ENCODE measurements around the gene SRGAP2.
"Not testable (repeated sequence)": the region's sequence is repeated elsewhere in the genome, so short reads cannot be mapped to it uniquely, and the experiment has no call there.

SRGAP2 gene

DNA sequence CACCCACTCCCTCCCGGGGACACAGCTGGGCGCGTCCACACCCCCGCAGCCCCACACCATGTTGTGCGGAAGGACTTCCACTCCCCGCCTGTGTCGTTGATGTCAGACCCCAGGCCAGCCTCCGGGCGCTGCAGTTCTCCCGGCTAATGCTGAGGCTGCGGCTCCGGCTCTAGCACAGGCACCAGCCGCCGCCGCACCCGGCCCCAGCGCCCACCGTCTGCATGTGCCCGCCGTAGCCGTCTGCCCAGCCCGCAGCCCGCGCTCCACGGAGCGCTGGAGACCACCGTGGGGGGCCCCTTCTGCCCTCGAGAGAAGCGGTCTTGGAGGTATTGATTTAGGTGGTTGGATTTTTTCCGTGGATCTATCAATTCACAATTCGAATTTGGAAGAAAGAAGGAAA, 2.2 kb downstream of the SRGAP2 start:
- not testable (repeated sequence) for DNase-seq (ENCODE audit: low spot score)

DNA sequence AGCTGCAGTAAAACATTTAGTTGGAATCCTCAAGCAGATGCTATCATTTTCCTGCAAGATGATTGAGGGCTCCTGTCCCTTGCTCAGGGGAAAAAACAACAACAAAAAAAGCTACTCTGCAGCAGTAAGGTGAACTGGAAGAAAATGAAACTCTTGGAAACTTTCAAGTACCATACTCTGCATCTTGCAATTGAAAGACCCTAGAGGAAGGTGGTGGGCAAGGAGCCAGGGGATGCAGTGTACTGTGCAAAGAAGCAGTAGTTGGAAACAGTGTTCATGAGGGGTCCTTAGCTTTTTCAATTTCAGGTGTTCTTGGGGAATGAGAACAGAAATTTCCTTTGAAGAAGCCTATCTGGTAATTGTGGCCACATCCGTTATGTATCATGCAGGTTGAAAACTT, 7.5 kb downstream of the SRGAP2 start:
- not testable (repeated sequence) for DNase-seq (ENCODE audit: low spot score)

DNA sequence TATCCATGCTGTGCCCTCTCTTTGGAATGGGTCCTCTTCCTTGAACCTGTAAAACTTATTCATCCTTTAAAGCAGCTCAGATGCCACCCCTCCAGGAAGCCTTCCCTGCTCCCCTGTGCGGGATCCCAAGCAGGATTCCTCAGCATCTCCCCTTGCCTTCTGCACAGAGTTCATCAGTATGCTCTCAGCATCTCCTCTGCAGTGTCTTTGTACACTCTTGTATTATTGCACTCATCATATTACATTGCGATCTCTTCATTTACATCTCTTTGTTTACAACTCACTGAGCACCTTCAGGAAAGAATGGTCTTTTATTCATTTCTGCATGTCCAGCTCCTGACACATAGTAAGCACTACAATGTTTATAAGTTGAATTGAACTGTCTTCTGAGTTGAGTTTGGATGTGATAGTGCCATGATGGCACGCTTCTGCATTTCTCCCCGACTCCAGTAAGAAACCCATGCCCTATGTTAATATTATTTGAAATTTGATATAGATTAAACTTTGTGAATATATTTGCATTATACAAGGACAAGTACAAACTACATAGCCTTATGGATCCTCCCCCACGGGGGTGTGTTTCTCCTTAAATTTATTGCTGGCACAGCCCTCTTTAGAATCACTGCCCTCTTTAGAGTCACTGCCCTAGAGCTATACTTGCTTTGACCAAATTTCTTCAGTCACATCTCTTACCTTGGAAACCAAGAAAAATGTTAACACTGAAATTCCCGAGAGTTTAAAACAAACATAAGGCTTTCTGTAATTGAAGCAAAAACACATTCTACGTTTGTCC, 12.5 kb downstream of the SRGAP2 start:
- DNase-seq (ENCODE audit: low spot score) = not testable (repeated sequence)

DNA sequence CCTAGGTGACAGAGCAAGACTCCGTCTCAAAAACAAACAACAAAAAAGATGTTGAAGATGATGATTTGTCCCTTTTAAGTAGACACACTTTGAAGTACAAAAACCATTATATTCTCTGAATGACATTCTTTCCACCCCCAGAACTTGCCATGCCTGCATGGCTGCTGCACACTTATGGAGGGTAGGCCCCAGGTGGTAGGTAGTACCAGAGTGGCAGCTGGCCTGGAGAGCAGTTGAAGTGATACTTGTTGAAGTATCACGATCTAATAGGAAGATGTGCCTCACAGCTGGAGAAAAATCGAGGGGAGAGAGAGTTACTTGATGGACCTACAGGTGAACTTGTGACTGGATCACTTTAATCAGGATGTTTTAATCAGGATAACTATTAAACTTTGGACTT, 14.9 kb downstream of the SRGAP2 start:
- not testable (repeated sequence) for DNase-seq (ENCODE audit: low spot score)

DNA sequence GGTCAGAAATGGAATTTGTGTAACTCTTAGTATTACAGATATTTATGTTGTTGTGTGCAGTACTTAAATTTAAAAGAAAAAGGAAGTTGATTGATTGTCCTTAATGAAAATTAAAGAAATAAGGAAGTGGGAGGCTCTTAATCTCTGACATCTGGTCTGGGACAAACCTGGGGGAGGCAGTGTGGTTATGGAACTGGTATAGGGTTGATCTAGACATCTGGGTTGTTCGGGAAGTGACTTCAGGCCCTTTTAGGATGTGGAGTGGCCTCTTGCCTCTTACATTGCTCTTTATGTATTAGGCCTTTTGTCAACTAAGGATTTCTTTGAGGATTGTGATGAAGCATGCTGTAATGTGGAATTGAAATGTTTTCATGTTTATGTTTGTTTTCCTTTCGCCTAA, 15.4 kb downstream of the SRGAP2 start:
- not testable (repeated sequence) for DNase-seq (ENCODE audit: low spot score)

DNA sequence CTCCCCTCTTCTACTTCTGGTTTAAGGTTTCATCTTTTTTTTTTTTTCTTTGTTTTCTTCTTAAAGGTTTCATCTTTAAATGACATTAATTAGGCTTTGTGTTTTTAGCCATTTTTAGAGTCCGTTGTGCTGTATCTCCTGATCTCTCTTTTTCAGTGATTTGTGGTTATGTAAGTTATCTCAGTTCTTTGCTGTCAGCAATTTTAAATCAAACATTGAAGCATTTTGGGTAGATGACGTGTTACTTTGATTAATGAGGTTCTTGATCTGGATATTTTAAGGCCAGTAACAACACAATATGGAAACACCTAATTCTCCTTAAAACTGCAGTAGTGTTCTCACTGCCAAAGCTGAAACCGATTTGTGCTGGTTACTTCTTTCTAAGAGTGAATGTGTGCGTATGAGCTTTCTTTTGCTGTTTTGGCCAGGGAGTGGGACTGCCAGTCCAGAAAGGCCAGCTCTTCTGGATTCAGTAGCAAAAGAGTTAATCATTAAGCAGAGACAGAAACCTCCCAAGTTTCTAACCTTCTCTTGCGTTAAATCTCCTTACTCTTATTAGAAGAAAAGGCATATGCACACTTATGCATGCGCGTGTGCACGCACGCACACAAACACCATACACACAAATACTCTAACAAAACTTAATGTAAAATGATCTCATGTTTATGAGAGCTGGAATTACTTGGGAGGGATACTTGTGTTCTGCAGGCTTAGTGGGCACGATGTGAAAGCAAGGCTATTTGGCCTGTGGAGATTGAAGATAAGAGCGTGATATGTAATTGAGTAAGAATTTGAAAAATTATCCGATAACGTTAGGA, 16.4 kb downstream of the SRGAP2 start:
- DNase-seq (ENCODE audit: low spot score) = not testable (repeated sequence)

DNA sequence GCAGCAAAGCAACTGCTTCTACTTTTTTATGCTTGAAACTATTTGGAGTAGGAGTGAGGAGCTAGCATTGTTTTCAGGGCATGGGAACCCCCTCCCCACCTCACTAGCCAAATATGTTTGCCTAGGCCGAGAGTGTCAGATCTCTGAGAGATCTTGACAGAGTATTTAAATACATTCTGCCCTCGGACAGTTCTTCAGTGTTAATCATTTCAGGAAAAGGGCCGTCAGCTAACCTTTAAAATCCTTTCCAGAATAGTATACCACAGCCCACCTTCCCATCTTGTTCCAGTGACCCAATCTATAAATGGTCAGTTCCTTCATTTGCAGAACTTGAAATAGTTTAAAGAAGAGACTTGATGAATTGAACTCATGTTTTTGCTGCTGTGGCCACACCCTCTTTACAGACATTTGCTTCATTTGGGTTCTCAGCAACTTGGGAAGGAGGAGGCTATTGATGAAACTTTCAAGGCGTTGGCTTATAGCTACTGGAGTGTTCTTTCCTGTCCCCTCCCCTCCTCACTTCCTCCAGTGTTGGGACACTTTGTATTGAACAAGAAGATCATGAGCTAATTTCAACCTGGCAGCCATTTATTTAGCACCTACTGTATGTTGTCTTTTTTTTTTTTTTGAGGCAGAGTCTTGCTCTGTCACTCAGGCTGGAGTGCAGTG, 17.1 kb downstream of the SRGAP2 start:
- DNase-seq (ENCODE audit: low spot score) = not testable (repeated sequence)

DNA sequence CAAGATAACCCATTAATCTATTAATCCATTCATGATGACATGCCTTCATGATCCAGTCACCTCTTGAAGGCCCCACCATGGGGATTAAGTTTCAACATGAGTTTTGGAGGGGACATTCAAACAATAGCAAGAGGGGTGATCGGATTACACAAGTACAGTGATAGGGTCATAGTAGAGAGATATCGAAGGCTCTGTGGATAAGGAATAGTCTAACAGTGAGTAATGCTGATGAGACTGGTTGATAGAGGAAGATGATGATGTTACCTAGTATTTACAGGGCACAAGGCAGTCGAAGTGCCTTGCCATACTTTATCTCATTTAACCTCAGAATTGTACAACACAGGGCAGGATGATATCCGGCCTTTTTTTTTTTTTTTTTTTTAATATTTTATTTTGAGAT, 18.2 kb downstream of the SRGAP2 start:
- DNase-seq (ENCODE audit: low spot score) = not testable (repeated sequence)

DNA sequence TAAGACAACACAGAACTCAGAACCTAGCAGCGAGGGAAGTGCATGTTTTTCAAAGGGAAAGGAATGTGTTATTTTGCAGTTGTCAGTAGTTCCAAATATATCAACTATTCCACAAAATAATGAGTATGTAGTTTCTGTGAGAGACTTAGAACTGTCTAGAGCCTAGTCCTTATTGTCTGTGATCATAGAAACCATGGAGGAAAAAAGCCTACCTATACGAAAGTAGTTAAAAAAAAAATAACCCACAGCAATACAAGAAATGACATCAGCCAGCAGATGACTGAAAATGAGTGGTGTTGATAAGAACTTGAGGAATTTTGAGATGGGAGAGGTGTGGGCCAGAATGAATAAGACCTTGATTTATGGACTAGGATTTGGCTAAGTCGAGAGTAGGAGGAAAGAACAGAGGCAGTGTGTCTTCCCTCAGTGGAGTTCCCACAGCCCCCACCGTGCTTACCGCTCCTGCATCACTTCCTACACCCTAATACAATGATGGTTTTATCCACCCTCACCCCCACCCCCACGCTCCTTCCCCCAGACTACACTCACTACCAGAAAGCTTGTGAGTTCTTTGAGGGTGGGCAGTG, 20.9 kb downstream of the SRGAP2 start:
- not testable (repeated sequence) for DNase-seq (ENCODE audit: low spot score)

DNA sequence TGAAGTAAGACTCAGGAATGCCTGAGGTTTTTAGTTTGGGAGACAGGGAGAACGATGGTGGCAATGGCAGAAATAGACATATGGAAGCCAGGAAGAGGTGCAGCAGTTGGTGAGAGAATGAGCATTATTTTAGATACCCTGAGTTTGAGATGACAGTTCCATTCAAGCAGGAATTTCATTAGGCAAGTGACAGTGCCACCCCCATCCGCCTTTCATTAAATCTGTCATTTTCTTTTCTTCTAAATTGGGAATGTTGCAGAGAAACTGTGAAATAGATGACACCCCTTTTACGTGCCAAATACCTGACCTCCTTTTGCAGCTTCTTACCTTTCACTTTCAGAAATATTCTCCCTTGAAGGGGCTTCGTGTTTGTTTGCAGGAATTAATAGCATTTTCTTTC, 22.0 kb downstream of the SRGAP2 start:
- not testable (repeated sequence) for DNase-seq (ENCODE audit: low spot score)

DNA sequence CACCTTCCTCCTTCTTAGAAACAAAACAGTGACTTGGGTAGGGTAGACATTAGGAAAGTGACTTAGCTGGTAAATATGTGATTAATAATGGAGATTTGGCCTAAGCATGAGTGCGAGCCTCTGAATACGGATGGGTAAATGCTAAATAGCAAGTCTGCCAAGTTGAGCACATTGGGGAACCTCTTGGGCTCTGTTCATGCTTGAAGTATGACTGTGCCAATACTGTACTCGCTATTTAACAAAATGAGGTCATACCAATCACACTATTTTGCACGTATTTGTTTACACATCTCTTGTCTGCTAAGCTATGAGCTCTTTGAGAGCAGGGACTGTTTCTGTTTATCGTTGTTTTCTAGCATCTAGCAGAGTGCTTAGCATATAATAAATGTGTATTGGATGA, 23.5 kb downstream of the SRGAP2 start:
- not testable (repeated sequence) for DNase-seq (ENCODE audit: low spot score)

DNA sequence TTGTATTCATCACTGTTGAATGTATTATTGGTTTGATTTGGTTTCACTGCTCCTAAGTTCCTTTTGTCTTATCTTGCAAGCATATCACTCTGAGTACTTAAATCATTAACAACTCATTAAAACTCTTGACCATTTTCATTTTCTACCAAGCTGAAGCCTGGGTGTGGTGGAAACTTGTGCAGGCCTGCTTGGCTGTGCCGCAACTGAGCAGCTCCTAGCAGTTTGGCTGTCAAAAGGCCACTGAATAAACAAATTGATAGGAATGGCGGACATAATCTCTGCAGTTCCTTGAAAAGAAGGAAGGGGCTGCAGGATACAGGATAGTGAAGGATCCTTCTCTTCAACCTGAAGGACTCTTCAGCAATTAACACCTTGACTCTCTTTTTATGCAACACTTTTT, 25.9 kb downstream of the SRGAP2 start:
- not testable (repeated sequence) for DNase-seq (ENCODE audit: low spot score)

DNA sequence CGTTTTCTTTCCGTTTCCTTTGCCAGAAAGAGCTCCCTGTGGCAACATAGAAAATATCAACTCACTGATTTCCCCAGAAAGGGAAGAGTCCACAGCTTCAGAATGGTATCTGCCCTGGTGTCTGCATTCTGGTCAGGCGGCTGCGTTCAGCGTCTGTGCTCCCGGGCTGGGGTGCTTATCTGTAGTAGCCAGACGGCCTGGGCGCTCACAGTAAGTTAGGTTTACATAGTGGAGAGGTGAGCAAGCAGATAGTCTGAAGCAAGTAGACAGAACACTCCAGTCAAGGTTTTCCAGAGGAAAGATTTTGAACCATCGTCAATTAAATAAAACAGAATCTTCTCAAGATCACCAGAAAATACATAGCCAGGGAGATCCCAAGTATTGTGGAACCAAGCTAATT, 28.6 kb downstream of the SRGAP2 start:
- not testable (repeated sequence) for DNase-seq (ENCODE audit: low spot score)

DNA sequence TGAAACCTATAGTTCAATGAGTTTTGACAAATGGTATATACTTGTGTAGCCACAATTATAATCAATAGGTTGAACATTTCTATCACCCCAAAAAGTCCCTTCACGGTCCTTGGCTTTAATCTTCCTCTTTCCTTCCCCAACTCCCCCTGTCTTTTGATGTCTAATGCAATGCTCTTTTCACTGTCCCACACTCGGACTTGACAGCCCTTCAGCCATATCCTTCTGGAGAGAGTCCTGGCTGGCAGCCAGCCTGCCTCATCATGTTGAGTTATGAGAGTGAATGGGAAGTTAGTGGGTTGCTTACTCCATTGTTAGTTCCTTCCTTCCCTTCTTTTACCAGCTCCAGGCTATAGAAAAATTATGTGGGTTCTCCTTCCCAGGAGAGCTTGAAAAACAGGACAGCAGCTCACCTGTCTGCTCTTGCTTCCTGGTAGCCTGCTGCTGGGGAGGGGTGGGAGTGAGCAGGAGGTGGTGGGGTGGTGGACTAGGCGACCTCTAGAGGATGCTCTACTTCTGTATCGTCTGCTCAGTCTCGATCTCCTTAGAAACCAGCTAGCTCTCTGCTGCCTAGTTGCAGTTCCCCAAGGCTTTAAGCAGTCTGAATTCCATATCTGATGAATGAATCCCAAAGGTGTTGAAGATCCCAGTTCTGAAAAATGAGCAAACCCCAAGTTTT, 29.8 kb downstream of the SRGAP2 start:
- DNase-seq (ENCODE audit: low spot score) = not testable (repeated sequence)

DNA sequence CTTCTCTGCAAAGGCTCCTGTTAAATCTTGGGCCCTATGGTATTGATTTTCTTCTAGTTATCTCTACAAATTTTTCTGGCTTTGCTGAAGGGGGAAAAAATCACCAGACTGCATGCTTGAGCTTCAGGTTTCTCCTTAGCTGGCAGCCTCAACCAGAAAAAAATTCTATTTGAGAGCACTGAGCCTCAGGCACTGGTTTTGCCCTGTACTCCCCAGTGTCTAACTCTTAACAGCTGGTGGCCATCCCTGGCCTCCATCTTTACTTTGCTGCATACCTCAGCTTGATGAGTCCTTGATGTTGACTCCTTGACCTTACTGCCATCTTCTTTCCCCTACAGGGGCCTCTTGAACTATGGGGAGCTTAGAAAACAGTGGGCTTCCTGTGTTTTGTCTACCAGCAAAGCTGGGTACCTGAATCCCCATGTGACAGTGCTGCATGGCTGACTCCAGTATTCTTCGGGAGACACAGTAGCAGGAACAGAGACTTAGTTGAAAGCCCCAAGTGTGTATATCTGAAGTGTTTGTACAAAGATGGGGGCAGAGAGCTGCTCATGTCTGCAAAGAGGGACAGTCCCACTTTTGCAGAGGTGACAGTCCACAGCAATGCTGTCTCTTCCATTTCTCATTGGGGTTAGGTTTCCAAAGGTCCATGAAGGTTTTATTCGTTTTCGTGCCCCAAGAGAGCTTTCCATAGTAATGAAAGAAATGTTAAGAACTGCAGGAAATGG, 31.0 kb downstream of the SRGAP2 start:
- not testable (repeated sequence) for DNase-seq (ENCODE audit: low spot score)

DNA sequence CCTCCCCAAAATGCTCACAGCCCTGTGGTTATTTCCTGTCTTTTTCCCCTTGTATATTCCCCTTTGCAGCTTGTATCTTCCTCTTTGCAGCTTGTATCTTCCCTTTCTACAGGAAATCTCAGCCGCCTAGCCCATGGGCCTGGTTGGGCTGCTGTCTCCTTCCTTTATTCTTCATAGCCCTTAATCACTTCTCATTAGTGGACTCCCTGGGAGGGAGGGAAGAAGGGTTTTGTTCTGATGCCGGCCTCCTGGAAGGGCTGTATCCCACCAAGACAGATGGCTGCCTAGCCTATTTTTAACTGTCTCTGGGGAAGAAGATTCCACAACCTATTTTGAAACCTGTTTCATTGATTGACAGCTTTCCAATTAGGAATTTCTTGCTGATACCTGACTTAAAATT, 31.8 kb downstream of the SRGAP2 start:
- DNase-seq (ENCODE audit: low spot score) = not testable (repeated sequence)

DNA sequence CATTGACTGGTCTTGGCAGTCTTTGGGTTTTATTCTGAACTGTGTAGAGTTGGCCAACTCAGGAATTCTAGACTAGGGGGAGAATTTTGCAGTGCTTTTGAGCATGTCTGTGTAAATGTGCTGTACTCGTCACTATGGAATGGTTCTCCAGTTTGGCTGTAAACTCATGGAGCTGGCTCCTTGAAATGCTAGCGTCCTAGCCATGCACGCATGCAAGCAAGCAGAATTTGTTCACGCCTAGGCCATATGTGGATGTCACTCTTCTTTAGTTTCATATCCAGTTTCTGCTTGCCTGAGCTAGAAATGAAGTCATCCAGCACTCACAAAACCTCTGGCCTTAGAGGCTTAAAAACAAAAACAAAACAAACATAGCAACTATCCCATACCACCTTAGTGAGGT, 36.9 kb downstream of the SRGAP2 start:
- not testable (repeated sequence) for DNase-seq (ENCODE audit: low spot score)

DNA sequence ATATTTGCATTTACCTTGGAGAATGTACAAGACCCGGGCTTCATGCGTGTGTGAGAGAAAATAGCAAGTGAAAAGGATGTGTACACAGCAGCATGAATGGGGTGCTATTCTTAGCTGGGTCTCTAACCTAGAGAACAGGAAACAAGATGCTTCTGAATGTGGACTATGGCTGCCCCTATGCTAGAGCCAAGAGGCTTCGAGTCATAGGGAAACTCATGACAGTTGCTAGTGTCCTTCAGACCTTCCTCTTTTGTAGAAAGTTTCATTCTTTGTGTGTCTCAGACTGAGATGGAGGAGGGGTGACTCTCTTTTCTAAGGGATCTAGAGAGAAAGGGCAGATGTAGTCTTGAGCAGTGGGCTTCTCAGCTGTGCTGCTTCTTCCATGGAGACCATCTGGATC, 40.0 kb downstream of the SRGAP2 start:
- not testable (repeated sequence) for DNase-seq (ENCODE audit: low spot score)

DNA sequence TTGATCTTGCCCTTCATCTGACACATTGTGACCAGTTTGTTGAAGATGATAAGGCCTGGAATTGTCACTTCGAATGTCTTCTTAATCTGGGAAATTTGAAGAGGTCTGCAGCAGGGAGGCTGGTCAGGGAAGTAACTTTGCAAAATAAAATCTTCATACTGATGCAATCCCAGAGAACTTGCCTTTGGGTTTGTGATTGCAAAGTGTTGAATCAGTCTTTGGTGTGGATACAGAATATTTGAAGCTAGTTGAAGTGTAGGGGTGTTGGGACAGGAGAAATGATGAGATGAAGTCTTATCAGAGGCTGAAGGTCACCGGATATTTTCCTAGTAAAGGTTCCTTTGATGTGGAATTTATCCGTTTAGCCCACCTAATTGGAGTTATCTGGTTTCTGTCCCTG, 42.1 kb downstream of the SRGAP2 start:
- not testable (repeated sequence) for DNase-seq (ENCODE audit: low spot score)

DNA sequence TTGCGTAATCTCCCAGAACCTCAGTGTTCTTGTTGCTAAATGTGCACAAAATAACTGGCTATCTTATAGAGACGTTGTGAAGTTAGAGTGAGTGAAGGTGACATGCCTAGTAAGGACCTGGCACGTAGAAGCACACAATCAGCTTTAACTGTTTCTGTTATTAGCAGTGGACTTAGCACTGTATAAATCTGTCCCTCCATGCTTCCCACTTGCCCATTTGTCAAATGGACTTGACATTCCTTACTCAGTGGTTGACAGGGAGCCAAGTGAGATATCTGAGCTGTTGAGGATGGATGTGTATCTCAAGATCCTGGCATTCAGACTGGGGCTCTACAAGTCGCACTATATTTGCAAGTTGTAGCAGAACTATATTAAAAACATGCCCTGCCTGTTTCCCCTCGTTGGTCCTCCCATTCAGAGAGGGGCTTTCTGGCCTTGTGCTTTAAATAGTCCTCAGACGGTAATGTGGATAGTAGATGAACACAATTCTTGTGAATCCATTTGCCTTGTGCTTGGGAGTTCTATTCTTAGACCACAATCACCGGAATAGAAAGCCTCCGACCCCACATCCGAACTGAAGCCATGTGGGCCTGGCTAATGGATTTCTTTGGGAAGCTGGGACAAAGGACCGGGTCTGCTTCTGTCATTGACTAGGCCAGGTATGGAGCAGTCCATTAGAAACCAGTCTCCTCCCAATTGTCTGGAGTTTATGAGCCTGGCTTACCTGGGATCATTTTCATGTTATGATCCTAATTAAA, 43.0 kb downstream of the SRGAP2 start:
- DNase-seq (ENCODE audit: low spot score) = not testable (repeated sequence)

Data from CD4-positive, alpha-beta T cell treated with Interleukin-6 at 100 ng/mL for 8 hours (primary cell).